Left forelimb (tissue), 1 donor: ENCODE measurements around the gene AK9.
"Not testable (repeated sequence)": the region's sequence is repeated elsewhere in the genome, so short reads cannot be mapped to it uniquely, and the experiment has no call there.

Source experiments
- DNase-seq: peaks from one replicate; pipeline ENCODE4 v3.0.0-alpha.2; 2018; ENCODE audit warnings: low spot score

The AK9 gene

DNA sequence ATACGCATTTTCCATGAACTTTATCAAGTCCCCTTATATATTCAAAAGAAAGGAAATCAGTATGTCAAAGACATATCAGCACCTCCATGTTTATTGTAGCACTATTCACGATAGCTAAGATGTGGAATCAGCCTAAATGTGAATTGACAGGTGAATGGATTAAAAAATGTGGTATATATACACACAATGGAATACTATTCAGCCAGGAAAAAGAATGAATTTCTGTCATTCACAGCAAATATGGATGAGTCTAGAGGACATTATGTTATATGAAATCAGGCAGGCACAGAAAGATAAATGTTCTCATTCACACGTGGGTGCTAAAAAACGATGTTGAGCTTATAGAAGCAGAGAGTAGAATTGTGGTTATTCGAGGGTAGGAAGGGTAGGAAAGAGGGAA lies 5.4 kb upstream of the AK9 start:
- DNase-seq = no peak

DNA sequence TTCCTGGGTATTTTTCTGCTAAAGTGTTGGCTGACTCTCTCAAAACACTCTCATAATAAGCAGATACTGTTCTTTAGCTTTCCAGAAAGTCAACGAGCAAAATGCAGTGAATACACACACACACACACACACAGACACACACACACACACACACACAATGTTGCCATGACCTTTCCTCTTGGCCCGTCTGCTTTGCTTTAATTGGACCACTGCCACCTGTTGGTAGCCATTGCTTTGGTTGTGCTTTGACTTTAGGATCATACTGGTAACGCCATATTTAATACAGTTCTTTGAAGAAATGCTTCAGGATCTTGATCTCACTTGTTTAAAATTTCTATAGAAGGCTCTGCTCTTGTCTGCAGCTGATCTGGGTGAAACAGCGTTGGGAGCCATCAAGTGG lies 4.5 kb upstream of the AK9 start:
- DNase-seq = no peak

DNA sequence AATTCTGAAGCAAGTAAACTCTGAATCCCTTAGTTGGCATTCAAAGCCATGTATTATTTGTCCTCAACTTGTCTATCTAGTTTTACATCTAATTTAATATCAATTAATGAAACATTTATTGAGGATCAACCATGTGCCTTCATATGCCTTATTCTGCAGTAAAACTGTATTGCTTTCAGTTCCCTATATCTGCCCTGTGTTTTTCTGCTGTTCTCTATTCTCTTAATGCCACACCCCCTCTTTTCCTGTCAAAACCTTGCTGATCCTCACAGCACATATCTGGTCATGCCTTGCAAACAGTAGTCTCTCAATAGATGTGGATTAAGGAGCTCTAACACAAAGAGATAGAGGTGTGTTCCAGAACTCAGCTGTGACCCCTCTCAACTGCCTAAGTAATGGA lies 2.1 kb upstream of the AK9 start:
- no peak for DNase-seq

DNA sequence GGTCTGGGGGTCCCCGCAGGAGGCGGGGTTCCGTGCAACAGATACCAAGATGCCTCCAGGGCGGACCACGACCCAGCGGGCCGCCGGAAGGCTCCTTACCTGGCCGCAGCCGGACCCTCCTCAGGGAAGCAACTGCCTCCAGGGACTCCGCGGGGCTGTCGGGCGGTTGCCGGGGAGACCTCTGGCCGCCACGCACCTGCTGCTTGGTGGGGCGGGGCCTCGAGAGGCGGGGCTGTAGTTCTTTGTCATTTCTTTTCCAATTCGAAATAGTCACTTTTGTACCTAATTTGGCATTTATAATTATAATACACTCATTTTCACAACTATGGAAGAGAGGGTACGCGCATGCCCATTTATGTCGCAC lies 647 bp downstream of the AK9 start:
- DNase-seq = no peak

DNA sequence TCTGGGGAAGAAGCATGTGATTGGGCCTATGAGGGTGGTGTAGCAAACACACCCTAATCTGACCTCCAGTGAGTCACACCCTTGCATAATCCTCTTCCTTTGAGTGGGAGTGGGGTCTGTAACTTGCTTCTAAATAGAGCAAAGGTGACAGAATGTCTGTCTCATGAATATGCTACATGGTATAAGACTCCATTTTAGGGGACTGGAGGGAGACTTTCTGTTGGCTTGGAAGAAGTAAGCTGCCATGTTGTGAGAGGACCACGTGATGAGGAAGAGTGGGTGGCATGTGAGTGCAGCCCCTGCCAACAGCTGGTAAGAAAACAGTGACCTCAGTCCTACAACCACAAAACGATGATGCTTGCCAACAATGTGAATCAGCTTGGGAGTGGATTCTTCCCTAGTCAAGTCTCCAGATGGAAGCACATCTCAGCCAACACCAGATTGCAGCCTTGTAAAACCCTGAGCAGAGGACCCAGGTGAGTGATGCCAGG lies 3.7 kb downstream of the AK9 start:
- no peak for DNase-seq

DNA sequence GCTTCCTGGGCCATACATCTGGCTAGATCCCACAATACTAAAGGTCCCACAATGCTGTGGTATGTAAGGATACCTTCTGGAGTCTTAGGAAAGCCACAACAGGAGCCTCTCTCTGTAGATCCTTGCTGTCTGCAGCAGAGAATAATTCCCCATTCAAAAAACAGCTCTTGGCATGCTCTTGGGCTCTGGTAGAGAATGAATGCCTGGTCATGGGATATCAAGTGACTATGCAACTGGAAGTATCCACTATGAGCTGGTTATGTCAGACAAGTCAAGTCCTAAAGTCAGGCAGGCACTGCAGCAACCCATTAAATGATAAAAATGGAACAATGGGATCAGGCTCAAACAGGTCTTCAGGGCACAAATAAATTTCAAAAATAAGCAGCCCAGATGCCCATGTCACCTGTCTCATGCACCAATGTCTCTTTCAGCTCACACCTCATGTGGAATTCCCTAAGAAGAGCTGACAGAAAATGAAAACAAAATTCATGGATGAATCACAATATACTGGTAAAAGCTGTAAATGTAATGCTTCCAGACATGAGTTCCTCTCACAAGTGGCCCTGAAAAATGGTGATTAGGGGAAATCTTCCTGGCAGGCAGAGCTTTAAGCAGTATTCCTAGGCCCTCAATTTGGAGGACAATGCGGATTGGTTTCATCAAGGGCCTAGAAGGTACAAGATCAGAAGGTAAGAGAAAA lies 4.3 kb downstream of the AK9 start:
- no peak for DNase-seq

DNA sequence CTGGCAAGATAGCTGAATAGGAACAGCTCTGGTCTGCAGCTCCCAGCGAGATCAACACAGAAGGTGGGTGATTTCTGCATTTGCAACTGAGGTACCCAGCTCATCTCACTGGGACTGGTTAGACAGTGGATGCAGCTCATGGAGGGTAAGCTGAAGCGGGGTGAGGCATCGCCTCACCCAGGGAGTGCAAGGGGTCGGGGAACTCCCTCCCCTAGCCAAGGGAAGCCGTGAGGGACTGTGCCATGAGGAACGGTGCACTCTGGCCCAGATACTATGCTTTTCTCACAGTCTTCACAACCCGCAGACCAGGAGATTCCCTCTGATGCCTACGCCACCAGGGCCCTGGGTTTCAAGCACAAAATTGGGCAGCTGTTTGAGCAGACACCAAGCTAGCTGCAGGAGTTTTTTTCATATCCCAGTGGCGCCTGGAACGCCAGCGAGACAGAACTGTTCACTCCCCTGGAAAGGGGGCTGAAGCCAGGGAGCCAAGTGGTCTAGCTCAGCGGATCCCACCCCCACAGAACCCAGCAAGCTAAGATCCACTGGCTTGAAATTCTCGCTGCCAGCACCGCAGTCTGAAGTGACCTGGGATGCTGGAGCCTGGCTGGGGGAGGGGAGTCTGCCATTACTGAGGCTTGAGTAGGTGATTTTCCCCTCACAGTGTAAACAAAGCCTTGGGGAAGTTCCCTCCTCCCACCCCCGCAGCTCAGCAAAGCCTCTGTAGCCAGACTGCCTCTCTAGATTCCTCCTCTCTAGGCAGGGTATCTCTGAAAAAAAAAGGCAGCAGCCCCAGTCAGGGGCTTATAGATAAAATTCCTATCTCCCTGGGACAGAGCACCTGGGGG lies 12.1 kb downstream of the AK9 start:
- DNase-seq = not testable (repeated sequence)

DNA sequence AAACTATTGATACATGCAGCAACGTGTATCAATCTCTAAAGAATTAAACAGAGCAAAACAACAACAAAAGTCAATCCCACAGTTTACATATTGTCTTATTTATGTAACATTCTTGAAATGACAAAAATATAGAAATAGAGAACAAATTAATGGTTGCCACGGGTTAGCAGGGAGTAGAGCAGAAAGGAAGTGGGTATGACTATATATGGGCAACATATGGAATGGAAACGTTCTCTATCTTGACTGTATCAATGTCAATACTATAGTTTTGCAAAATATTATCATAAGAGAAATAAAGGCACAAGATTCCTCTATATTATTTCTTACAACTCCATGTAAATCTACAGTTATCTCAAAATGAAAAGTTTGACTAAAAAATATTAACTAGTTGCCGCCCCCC lies 12.8 kb downstream of the AK9 start:
- DNase-seq = no peak

DNA sequence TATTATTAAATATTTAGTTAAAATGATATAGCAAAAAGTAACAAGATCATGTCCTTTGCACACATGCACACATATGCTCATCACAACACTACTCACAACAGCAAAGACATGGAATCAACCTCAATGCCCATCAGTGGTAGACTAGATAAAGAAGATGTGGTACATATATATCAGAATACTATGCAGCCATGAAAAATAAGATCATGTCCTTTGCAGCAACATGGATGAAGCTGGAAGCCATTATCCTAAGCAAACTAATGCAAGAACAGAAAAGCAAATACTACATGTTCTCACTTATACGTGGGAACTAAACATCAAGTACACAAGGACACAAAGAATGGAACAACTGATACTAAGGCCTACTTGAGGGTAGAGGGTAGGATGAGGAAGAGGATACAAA lies 14.3 kb downstream of the AK9 start:
- no peak for DNase-seq

DNA sequence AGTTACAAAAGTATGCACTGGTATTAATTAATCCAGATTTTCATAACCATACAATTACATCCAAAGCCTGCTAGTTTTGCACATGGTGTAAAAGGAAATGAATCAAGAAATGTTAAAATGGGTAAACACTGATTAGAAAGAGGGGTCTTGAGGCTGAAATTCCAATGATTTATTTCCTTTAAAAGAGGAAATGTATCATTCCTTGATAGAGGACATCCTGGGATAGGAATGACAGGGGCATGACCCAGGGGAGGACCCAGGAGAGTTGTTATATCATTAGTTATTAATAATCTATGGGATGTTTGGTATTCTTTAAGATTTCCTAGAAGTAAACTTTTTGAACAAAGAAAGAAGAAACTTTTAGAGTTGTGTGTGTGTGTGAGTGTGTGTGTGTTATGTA lies 18.2 kb downstream of the AK9 start:
- no peak for DNase-seq

DNA sequence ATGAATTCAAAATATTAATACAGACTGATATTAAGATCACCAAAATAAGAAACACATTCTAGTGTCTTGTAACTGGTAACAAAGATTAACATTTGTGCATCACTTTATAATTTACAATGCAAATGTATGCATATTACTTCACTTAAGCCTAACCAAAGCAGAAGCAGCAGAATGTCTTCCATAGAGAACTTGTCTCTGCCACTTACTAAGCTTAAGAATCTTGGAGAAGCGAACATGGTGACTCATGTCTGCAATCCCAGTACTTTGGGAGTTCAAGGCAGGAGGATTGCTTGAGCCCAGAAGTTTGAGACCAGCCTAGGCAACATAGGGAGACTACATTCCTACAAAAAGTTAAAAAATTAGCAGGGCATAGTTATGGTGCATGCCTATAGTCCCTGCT lies 18.8 kb downstream of the AK9 start:
- DNase-seq = no peak

DNA sequence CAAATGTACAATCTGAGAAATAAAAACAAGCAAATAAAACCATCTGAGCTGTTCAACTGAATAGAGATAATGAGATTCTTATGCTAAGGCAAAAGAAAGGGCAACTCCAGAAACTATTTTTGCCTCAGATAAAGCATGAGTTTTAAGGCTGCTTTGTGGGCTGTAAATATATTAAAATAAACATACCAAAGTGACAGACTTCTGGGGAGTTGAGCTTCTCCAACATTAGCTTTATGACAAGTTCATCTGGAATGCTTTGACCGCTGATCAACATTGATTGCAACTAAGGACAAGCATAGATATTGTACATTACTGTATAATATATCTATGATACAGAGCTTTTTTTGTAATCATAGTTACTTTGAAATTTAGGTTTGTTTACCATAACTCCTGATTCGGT lies 19.3 kb downstream of the AK9 start:
- no peak for DNase-seq

DNA sequence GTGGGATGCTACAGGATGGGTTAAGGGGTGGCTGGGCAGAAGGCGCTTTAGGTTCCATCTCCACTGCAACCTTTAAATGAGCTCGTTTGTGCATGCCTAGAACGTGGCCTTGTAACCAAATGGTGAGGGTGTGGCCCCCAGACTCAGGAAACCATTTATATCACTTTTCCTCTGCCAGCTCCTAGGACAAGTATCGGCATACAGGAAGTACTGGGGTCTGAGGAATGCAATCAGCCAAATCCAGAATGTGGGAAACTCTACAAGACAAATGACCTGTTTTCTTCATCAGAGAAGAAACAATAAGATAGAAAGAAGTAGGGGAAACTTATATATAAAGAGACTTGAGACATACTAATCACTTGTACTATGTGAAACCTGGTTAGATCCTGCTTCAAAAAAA lies 21.2 kb downstream of the AK9 start:
- no peak for DNase-seq

DNA sequence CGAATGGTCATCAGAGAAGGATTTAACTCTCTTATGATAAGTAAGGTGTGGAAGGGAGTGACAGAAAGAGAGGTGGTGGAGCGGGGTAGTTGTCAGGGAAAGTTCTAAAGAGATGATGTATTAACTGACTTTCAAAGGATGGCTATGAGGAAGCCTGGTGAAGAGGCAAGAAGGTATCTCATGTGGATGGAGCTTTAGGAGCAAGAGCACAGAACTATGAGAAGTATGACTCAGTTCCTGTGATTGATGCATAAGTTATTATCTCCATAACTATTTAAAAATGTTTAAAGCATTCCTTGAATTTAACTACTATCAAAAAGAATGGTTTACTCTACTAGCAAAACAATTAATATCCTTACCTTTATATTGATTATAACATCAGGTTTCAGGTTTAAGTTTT lies 28.8 kb downstream of the AK9 start:
- no peak for DNase-seq

DNA sequence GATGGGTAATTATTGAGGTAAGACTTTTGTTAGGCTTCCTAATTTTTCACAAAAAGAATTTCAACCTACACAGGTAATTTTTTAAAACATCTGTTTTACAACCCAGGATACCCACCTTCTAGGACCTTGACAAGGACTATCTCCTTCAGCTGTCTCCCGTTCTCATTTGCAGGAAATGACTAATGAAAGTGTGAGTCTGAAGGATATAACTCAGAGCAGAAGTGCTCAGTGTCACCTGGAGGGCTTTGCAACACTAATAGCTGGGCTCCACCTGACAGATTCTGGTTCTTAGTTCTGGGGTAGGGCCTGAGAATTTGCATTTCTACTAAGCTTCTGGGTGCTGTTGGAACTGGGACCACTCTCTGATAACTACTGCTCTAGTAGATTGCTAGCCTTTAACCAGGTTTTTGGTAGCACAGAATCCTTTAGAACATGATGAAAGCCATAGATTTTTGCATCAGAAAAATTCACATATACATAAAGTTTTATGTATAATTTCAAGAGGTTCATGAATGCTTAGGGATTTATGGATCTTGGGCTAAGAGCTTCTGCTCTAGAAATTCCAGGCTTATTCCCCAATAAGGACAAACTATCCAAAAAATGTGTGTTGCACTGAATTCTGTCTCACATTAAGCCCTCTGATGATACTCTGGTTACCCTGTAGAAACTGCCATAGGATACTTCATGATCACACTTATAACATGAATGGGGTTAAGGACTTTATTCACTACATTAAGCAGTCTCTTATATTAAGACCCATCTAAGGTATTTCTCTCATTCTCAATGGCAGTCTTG lies 30.3 kb downstream of the AK9 start:
- DNase-seq = no peak

DNA sequence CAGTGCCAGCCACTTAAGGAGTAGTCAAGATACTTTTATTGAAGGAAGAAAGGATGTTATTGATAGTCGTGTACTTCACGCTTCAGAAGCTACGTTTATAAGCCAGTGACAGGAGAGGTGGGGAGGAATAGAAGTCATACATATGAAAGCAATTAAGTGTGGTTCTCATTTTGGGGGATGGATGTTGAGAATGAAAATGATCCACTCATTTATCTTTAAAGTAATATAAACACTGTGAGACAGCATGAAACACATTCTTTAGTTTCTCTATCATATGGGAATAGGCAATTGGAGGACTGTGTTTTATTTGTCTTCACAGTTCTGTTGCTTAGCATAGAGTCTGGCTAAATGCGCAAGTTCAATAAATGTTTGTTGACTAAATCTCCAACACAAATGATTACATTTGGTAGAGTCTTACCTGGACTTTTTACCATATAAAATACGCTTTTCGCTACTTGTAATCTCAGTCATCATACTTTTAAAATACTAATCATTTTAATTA lies 35.2 kb downstream of the AK9 start:
- no peak for DNase-seq

DNA sequence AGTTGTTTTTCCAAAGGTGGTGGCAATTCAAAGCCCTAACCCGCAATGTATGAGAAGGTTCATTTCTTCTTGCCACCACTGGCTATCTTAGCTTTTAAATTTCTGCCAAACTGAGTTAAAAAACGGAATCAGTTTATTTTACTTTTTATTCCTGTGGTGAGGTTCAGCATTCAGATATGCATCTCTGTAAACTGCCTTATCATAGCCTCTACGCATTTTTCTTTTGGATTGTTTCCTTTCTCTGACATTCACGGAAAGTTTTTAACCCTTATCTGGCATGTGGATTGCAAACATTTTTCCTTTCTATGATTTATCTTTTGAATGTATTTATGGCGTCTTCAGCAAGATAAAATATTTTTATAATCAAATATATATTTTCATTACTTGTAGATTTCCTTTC lies 37.7 kb downstream of the AK9 start:
- no peak for DNase-seq

DNA sequence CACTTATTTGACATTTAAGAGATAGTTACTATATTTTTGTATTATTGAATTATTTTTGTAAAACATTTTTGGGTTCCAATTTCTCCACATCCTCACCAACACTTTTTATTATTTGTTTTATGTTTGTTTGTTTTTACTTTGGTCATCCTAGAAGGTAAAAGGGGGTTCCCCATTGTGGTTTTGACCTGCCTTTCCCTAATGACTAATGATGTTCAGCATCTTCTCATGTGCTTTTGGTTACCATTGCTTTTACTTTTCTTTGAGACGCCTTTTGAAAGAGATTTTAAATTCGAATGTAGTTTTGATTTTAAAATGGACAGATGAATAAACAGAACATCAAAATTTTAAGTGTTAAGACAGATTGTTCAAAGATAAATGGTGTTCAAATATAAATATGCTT lies 46.9 kb downstream of the AK9 start:
- no peak for DNase-seq

DNA sequence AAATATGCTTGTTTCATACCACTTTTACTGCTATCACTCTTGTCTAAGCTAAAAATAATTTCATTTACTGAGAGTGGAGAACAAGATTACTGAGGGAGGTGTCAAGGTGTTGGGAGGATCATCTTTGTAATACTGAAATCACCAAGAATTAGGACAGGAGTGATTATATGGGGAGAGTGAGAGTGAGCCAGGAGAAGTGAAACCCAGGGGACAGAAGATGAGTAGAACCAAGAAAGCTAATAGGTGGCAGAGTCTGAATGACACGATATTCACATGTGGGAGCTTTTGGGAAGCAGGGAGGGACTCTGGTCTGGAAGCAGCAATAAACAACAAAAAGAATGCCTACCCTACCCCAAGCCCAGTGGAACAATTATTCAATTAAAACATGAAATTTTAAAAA lies 58.6 kb downstream of the AK9 start:
- no peak for DNase-seq

DNA sequence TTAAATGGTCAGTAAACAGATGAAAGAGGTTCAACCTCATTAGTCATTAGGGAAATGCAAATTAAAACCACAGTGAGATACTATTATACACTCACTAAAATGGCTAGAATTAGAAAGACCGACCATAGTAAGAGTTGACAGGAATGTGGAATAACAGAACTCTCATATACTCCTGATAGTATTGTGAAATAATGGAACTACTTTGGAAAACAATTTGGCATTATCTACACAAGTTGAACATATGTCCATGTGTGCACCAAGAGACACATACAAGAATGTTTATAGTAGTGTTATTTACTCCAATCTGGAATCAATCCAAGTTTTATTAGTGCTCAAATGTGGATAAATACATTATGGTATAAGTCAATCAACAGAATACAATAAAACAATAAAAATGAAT lies 59.6 kb downstream of the AK9 start:
- DNase-seq = no peak

DNA sequence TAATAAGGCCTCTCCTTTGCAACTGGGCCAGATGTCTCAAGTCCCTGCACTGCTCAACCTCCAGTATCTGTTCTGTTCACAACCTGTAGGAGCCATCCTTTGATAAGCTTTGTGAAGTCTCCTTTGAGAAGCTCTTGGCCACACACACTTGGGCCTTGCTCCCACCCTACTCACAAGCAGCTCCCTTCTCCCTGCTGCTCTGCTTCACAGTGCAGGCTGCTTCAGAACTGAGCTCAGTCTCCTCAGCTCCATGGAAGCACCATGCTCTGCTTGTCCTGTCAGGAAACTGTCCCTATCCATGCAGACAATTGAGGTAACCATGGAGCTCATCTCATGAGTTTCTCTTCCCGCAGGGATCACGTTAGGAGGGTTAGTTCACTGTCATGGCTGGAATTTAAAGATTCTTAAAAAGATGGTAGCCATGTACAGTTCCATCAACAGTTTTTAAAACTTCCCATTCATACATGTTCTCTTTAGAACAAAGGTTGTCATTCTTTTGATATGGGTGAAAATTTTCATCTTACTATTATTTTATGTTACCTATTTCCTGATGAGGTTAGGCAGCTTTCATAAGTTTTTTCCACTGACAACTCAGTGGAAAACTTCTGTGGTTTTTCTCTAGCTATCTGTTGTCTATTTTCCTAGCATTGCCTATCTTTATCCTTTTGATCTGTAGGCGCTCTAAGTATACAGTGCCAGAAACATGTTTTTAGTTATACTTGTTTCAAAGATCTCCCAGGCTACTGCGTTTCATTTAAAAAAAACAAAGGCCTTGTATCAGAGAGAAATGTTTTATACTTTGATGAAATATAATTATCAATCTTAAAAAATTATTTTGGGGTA lies 62.6 kb downstream of the AK9 start:
- DNase-seq = no peak

DNA sequence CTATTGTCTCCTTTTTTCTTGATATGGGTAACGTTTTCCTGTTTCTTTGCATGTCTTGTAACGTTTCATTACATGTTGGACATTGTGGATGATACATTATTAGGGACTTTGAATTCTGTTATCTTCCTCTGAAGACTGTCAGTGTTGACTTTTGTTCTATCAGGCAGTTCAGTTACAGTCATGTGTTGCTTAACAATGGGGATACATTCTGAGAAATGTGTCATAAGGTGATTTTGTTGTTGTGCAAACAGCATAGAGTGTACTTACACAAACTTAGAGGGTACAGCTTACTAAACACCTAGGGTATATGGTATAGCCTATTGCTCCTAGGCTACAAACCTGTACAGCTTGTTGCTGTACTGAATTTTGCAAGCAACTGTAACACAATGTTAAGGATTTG lies 64.7 kb downstream of the AK9 start:
- no peak for DNase-seq
